GM12892 (cell line): ENCODE results near the gene SH3TC1.

ENCODE experiments used
- DNase-seq: peaks from one replicate; pipeline ENCODE4 v3.0.0; 2011; ENCODE audit not compliant: insufficient read length
- FAIRE-seq: peaks from 2 replicates; lab custom pipeline; 2011; peaks lifted over from hg19 to GRCh38; lab: Jason Lieb, UNC
- POLR2A ChIP-seq: IDR thresholded peaks from 2 replicates; pipeline ENCODE4 v1.6.1; 2011; ENCODE audit warnings: low read depth, low read length, control low read depth
- POLR2AphosphoS5 ChIP-seq: IDR thresholded peaks from 2 replicates; pipeline ENCODE4 v1.6.1; 2011; ENCODE audit warnings: low read depth, low read length, control low read depth
- TAF1 ChIP-seq: IDR thresholded peaks from 2 replicates; pipeline ENCODE4 v1.6.1; 2011; ENCODE audit warnings: low read depth, mild to moderate bottlenecking, control low read depth, low read length, borderline replicate concordance

Gene SH3TC1

DNA sequence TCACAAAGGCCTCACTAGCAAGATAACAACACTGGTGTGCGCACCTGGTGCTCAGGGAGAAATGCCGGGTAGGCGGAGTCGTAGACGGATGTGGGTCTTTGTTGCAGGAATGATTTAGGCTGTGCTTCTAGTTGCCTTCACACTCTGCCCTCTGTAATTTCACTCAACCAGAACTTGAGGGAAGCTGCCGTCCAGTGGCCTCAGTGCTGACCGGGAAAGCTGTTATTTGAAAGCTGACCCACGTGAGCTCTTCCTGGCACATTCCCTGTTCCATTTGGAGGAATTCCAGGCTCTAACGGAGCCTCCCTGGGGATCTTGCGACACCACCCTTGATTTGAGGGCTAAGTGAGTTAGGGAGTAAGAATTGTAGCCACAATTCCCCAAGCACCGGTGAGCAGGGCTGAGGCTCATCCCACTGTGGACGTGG, 15.9 kb downstream of the SH3TC1 start:
- TF ChIP-seq TAF1 (no peak), POLR2A (no peak), POLR2AphosphoS5 (no peak)
- no peak for DNase-seq
- FAIRE-seq, result no peak

DNA sequence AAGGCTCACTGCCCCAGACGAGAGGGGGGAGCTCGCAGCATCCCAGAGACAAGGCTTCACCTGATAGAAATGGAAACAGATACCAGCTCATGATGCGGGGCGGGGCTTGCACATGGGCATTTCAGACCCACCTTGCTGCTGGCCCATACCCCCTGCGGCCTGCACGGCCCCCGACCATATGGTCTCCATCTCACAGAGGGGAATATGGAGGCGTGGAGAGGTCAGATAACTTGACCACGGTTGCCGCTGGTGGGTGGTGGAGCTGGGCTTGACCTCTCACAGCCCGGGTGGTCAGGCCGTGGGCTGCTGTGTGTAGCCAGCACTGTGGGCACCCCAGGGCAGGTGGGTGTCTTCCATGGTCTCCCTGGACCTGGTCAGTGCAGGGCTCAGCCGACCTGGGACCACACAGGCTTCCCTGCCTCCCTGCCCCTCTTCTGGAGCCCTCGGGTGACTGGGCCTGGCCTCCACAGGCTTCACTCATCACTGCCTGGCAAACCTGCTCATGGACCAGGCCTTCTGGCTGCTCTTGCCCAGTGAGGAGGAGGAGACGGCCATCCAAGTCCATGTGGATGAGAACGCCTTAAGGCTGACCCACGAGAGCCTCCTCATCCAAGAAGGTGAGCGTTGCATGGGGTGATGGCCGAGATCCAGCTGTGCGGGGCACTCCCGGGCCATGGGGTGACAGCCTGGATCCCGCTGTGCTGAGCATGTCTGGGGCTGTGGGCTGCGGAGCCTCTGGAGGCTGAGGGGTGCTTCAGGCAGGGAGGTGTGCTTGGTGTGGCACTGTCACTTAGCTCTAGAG, 16.8 kb downstream of the SH3TC1 start:
- TF ChIP-seq TAF1, result no peak
- no peak for TF ChIP-seq POLR2AphosphoS5
- TF ChIP-seq POLR2A, result no peak
- FAIRE-seq, result no peak
- no peak for DNase-seq

DNA sequence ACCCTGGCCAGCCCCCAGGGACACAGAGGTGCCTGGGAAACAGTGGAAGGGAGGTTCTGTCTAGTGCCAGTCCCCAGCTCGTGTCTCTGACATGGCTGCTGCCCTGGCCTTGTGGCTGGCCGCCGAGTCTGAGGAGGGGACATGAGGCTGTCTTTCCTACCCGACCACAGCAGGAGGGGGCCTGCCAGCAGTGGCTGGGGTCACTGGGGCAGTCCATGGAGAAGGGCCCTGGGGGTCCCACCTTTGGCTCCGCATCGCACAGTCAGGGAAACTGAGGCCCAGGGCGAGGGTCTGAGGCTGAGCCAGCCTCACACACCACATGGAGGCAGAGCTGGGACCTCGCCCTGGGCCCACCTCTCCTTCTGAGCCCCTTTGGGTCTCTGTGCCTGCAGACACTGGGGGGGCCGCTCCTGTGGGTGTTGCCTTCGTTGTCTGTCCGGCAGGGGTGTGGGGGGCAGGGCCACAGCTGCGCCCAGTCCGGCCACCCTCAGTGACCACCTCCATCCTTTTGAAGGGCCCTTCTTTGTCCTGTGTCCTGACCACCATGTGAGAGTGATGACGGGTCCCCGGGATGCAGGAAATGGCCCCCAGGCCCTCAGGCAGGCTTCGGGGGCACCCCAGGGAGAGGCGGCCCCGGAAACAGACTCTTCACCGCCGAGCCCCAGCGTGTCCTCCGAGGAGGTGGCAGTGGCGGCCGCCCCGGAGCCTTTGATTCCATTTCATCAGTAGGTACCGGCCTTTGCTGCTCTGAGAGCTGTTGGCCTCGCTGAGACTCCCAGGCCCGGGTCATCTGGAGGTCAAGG, 17.6 kb downstream of the SH3TC1 start:
- no peak for DNase-seq
- TF ChIP-seq POLR2A (no peak), TAF1 (no peak), POLR2AphosphoS5 (no peak)
- no peak for FAIRE-seq

DNA sequence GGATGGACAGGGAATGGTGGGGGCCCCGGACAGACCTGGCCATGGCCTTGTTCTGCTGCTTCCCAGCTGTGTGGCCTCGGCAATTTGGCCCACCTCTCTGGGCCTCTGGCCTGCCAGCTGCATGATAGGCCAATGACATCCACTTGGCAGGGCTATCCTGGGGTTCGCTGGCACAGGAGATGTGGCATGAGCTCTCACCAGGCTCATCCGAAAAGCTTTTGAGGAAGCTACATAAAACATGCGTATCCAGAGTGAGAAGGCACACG, 18.1 kb downstream of the SH3TC1 start:
- DNase-seq (no peak), FAIRE-seq (no peak)
- TF ChIP-seq TAF1, result no peak
- TF ChIP-seq POLR2A, result no peak
- TF ChIP-seq POLR2AphosphoS5, result no peak

DNA sequence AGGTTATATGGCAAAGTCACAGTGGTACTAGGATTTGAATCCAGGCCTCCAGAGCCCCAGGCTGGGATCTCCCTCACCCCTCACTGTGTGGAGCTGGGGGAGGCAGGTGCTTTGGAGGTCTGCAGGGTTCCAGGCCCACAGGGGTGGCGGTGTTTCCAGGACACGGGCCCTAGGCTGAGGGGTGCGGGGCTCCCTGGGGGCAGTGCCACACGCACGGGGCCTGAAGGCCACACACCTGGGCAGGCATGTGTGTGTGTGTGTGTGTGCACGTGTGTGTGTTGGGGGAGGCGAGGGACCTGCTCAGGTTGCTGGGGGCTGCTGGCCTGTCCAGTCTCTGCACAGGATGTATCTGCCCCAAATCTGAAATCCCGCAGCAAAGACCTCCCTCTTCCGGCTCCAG, 18.8 kb downstream of the SH3TC1 start:
- no peak for TF ChIP-seq POLR2AphosphoS5
- TF ChIP-seq POLR2A, result no peak
- TF ChIP-seq TAF1, result no peak
- FAIRE-seq (no peak), DNase-seq (no peak)

DNA sequence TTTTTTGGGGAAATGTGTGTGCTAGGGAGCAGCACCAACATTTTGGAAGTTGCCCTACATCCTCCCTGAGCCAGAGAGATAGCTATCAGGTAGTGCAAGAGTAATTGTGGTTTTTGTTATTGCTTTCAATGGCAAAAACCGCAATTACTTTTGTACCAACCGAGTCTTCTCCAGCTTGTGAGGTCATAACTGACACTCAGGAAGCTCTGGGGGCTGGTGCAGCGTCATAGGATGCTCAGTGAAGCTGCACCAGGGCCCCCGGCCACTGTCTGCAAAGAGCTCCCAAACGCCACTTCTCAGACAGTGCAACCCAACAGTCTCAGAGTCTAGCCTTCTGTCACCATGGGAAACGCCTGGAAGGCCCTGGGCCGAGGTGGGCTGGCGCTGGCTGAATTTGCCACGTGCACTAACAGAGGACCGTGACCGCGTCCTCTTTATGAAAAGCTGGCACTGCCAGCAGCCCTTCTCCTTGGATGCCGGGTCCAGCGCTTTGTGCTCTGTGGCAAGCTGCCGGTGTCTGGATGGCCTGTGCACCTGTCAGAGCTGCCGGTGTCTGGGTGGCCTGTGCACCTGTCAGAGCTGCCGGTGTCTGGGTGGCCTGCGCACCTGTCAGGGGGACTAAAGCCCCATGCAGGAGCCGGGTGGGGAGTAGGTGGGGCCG, 19.4 kb downstream of the SH3TC1 start:
- DNase-seq (no peak), FAIRE-seq (no peak)
- TF ChIP-seq POLR2A, result no peak

DNA sequence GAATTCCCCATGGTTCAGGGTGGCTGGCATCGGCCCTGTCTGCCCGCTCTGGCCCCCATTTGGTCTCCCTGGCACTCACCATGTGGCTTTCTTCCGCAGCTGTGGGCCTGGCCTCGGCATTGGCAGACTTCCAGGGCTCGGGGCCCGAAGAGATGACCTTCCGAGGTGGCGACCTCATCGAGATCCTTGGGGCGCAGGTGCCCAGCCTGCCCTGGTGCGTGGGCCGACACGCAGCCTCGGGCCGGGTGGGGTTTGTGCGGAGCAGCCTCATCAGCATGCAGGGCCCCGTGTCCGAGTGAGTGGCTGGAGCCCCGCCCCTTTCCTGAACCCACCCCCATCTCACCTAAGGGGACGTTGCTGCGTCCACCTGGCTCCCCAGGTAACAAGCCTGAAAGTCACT, 20.1 kb downstream of the SH3TC1 start:
- TF ChIP-seq TAF1 (no peak), POLR2A (no peak), POLR2AphosphoS5 (no peak)
- DNase-seq, result no peak
- FAIRE-seq, result no peak

DNA sequence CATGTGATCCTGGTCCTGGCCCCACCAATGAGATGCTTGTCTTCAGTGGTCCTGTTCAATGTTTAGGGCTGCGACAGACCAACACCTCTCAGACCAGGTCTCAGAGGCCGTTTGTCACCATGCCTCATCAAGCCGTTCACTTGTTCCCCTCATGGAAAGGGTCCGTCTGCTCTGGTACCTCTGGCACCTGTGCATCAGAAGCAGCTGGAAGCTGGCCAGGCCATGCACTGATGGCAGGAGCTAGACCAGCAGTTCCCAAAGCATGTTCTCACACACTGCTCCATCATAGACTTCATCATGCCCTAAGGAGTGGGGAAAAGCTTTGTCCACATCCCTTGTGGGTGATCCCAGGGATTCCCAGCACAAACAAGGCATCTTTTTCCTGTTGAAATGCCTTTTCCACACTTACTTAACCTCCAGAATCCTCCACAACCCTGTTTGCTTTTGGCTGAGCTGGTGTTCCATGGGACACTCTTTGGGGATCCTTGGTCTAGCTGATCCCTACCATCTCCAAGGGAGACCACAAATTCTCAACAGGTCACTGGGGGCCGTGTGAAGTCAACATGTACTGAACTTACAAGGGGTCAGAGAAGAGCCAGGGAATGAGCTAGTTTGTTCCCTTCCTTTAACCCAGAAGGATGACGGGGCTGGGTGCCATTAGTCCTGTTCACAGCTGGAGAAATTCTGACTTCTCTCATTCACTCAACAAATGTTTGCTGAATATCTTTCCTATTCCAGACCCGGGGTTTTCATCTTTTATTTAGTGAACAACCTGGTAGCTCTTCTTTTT, 21.8 kb downstream of the SH3TC1 start:
- DNase-seq (no peak), FAIRE-seq (no peak)
- no peak for TF ChIP-seq POLR2A
- no peak for TF ChIP-seq POLR2AphosphoS5
- no peak for TF ChIP-seq TAF1

DNA sequence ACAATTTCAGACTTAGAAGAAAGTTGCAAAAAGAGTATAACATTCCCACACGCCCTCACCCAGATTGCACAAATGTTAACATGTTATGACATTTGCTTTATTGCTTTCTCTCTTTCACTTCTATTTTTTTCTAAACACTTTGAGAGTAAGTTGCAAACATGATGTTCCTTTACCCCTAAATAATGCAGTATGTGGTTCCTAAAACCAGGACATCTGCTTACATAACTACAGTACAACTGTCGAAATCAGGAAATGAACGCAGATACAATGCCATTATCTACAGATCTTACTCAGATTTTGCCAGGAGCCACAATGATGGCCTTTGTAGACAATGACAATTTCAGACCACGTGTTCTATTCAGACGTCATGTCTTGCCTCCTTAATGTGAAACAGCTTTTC, 22.4 kb downstream of the SH3TC1 start:
- FAIRE-seq (peak; percentile 70), DNase-seq (no peak)
- TF ChIP-seq POLR2AphosphoS5 (no peak), POLR2A (no peak), TAF1 (no peak)

DNA sequence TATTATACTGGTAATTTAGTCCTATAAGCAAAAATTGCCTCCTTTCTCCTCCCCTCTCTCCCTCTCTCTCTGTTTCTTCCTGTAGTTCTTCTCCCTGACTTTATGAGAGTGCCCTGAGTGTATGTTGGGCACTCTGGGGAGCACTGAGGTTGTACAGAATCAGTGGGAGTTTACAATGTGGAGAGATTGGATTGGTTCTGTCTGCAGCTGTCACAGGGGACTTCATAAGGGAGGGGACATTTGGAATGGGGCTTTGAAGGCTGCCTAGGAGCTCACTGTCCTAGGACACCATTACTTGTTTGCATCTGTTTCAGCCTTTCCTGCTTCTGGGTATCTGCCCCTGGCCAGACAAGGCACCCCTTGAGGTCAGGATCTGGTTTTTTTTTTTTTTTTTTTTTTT, 22.9 kb downstream of the SH3TC1 start:
- FAIRE-seq (no peak), DNase-seq (no peak)
- TF ChIP-seq TAF1 (no peak), POLR2AphosphoS5 (no peak), POLR2A (no peak)
